ENCODE data around the gene CNP. TPM values are rescaled to one million over a fixed set of nuclear protein-coding genes. Genes with fewer than 3 reads are reported as not detected.

The CNP gene
- total RNA-seq, 1 donor from 2014 or later, result 72.9 TPM

GRCh38 chr17:41974658-41975057, 8.1 kb downstream of the CNP start:
- TF ChIP-seq, protein P1, sequence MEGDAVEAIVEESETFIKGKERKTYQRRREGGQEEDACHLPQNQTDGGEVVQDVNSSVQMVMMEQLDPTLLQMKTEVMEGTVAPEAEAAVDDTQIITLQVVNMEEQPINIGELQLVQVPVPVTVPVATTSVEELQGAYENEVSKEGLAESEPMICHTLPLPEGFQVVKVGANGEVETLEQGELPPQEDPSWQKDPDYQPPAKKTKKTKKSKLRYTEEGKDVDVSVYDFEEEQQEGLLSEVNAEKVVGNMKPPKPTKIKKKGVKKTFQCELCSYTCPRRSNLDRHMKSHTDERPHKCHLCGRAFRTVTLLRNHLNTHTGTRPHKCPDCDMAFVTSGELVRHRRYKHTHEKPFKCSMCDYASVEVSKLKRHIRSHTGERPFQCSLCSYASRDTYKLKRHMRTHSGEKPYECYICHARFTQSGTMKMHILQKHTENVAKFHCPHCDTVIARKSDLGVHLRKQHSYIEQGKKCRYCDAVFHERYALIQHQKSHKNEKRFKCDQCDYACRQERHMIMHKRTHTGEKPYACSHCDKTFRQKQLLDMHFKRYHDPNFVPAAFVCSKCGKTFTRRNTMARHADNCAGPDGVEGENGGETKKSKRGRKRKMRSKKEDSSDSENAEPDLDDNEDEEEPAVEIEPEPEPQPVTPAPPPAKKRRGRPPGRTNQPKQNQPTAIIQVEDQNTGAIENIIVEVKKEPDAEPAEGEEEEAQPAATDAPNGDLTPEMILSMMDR (IDR thresholded peaks at IDR 0.05), result no peak
- no peaks in the 10 kb centered on the region for H3K9me3 ChIP-seq
- no peaks in the 10 kb centered on the region for H3K4me1 ChIP-seq
- peaks cover 59 to 81% of the 10 kb centered on the region in 2 donors for H3K36me3 ChIP-seq
- DNase-seq (ENCODE audit: low spot score in 2 of 2), result no peak
- H3K27ac ChIP-seq, result no peak overlapping the region
- no peak overlapping the region for H3K4me3 ChIP-seq
- H3K27me3 ChIP-seq, result no peaks in the 10 kb centered on the region
- intact Hi-C loops (cut with DNase I), result no loop called here

GRCh38 chr17:41975099-41976083, 8.8 kb downstream of the CNP start:
- Histone ChIP-seq H3K9me3 (no peaks in the 10 kb centered on the region), H3K4me3 (no peak overlapping the region), H3K27me3 (no peaks in the 10 kb centered on the region), H3K36me3 (peaks cover 64 to 88% of the 10 kb centered on the region in 2 donors), H3K27ac (no peak overlapping the region), H3K4me1 (no peaks in the 10 kb centered on the region)
- TF ChIP-seq, protein P1 (IDR thresholded peaks at IDR 0.05), result no peak
- intact Hi-C loops (cut with DNase I), result no loop called here
- DNase-seq (ENCODE audit: low spot score in 2 of 2), result no peak

DNA sequence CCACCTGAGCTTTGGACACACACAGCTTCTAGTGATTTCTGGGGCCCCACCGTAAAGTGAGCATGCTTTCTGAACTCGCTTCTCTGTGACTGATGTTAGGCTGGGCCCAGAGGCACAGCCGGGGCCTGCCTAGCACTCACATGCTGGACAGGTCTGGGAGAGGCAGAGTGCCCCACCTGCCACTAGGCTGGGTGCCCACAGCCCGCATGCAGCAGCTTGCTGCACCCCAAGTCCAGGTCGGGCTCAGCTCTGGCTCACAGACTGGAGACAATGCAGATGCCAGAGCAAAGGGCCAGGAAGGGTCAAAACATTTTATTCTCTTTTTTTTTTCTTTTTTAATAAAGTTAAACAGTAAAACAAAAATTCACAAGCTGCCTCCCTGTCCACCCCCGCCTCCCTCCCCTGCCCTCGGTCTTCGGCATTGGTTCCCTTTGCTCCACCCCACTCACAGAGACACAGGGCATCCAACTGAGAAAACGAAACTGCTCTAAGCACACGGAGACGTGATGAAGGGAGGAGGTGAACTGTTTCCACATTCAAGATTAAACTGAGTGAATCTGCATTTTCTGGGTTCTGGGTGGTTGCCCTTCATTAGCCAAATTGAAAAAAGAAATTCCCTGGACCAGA, 9.7 kb downstream of the CNP start:
- H3K27me3 ChIP-seq, result no peaks in the 10 kb centered on the region
- H3K27ac ChIP-seq, result no peak overlapping the region
- no peaks in the 10 kb centered on the region for H3K4me1 ChIP-seq
- TF ChIP-seq, protein P1 (IDR thresholded peaks at IDR 0.05), result no peak
- H3K36me3 ChIP-seq, result peaks cover 71 to 97% of the 10 kb centered on the region in 2 donors
- DNase-seq (ENCODE audit: low spot score in 2 of 2), result no peak
- H3K9me3 ChIP-seq, result no peaks in the 10 kb centered on the region
- no peak overlapping the region for H3K4me3 ChIP-seq
- intact Hi-C loops (cut with DNase I), result no loop called here

GRCh38 chr17:41977991-41978390, 11.4 kb downstream of the CNP start:
- Histone ChIP-seq H3K4me1 (no peaks in the 10 kb centered on the region), H3K27ac (no peak overlapping the region), H3K27me3 (no peaks in the 10 kb centered on the region), H3K9me3 (no peaks in the 10 kb centered on the region), H3K36me3 (peaks cover 82 to 98% of the 10 kb centered on the region in 2 donors), H3K4me3 (no peak overlapping the region)
- TF ChIP-seq, protein P1 (IDR thresholded peaks at IDR 0.05), result no peak
- intact Hi-C loops (cut with DNase I), result no loop called here
- DNase-seq (ENCODE audit: low spot score in 2 of 2), result no peak

- Histone ChIP-seq H3K27ac (no peak overlapping the region), H3K36me3 (peaks cover 82 to 96% of the 10 kb centered on the region in 2 donors), H3K27me3 (no peaks in the 10 kb centered on the region), H3K4me1 (no peaks in the 10 kb centered on the region), H3K9me3 (no peaks in the 10 kb centered on the region), H3K4me3 (no peak overlapping the region)
- intact Hi-C loops (cut with DNase I), result no loop called here
- DNase-seq (ENCODE audit: low spot score in 2 of 2), result no peak
- TF ChIP-seq, protein P1 (IDR thresholded peaks at IDR 0.05), result no peak
Measured at GRCh38 chr17:41982026-41982760, 15.6 kb downstream of the CNP start.
